WI38 (cell line): ENCODE data around the gene RAB38.

ENCODE experiments used
- H3K4me3 ChIP-seq: 2 replicates; pipeline ENCODE4 v1.5.1; 2011; ENCODE audit warnings: low read depth, mild to moderate bottlenecking, control low read depth, low read length
- TF ChIP-seq, protein P1 (sequence below): IDR thresholded peaks from 2 replicates; pipeline ENCODE4 v1.5.1; 2012; ENCODE audit warnings: low read depth, mild to moderate bottlenecking, control low read depth, low read length

The RAB38 gene

DNA sequence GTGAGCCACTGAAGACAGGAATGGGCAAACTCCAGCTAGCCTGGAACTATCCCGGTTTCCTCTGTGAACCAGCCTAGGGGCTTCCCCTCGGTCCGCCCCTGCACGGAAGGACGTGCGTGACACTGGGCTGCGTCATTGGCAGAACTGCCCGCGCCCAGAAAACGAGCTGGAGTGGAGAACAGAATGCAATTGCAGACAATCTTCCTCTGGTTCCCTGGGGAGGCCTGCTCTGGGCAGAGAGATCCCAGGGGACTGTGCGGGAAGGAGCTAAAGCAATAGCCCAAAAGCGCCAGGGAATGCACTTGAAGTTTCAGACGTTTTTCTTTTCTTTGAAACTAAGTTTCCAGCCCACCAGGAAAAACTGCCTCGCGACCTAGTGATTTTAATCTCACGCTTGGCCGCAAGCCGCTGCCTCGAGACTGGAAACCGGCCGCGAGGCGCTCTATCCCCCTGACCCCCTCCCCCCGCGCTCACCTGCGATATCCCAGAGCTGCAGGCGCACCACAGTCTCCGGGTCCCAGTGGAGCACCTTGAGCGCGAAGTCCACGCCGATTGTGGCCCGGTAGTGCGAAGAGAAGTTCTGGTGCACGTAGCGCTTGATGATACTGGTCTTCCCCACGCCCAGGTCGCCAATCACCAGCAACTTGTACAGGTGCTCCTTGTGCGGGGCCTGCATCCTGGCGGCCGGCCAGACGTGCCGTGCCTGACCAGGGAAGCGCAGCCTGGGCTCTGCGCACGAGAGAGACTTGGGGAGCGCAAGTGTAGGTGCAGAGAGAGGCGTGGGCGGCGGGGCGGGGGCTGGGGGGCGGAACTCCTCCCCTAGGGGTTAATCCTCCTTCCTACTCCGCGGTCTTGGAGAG lies at the start of gene RAB38:
Gene RAB38 (minus strand): TSS at position 735 of the 860 bp plus-strand sequence. CDS start 59 bp downstream, at position 676.
- peak within 1 kb of the TSS; percentile 67 for H3K4me3 ChIP-seq
- TF ChIP-seq, protein P1, sequence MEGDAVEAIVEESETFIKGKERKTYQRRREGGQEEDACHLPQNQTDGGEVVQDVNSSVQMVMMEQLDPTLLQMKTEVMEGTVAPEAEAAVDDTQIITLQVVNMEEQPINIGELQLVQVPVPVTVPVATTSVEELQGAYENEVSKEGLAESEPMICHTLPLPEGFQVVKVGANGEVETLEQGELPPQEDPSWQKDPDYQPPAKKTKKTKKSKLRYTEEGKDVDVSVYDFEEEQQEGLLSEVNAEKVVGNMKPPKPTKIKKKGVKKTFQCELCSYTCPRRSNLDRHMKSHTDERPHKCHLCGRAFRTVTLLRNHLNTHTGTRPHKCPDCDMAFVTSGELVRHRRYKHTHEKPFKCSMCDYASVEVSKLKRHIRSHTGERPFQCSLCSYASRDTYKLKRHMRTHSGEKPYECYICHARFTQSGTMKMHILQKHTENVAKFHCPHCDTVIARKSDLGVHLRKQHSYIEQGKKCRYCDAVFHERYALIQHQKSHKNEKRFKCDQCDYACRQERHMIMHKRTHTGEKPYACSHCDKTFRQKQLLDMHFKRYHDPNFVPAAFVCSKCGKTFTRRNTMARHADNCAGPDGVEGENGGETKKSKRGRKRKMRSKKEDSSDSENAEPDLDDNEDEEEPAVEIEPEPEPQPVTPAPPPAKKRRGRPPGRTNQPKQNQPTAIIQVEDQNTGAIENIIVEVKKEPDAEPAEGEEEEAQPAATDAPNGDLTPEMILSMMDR = no peak

GRCh38 chr11:88213406-88213805 lies 38.2 kb upstream of the RAB38 start:
- no peak overlapping the region for H3K4me3 ChIP-seq
- TF ChIP-seq, protein P1 = no peak

DNA sequence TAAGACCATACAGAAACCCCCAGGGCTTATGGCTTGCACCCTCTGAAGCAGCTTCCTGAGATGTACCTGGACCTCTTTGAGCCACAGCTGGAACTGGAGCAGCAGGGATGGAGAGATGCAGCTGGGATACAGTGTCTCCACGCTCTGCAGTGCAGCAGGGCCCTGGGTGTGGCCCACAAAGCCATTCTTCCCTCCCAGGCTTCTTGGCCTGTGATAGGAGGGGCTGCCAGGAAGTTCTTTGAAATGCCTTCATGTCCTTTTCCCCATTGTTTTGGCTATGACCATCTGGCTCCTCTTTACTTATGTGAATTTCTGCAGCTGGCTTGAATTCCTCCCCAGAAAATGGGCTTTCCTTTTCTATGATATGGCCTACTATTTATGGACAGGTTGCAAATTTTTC lies 37.1 kb upstream of the RAB38 start:
- TF ChIP-seq, protein P1 = no peak
- H3K4me3 ChIP-seq = no peak overlapping the region

- TF ChIP-seq, protein P1 = no peak
- H3K4me3 ChIP-seq = no peak overlapping the region
Observed at GRCh38 chr11:88208745-88209144, 33.5 kb upstream of the RAB38 start.

DNA sequence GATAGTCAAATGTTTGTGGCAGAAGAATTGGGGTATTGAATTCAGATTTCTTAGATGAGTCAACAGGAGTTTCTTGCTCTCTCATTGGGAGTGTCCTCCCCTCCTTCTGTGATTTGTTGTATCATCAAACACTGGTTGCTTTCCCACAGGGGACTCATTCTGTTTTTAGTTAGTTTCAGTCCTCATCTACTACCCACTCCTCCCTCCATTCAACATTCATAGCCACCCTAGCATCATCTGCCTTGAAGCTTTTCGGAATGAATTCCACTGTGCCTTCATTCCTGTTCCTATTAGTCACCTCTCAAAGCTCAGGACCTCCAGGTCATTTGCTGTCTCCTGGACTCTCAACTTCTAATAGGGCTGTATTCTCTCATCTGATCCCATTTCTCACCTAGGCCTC lies 31.5 kb upstream of the RAB38 start:
- TF ChIP-seq, protein P1 = no peak

GRCh38 chr11:88204353-88204752 lies 29.1 kb upstream of the RAB38 start:
- TF ChIP-seq, protein P1 = no peak
- no peak overlapping the region for H3K4me3 ChIP-seq

More for the DNA sequence above, 31.5 kb upstream of the RAB38 start:
- H3K4me3 ChIP-seq = no peak overlapping the region

- TF ChIP-seq, protein P1 = no peak
- no peak overlapping the region for H3K4me3 ChIP-seq
Observed at GRCh38 chr11:88203604-88204003, 28.4 kb upstream of the RAB38 start.
